ENCODE data around the gene RPS6KA1. TPM values are rescaled to one million over a fixed set of nuclear protein-coding genes. Genes with fewer than 3 reads are reported as not detected.
A peak's percentile ranks its signal among the peaks of the same experiment; 100 is the strongest.
"Not testable (repeated sequence)": the region's sequence is repeated elsewhere in the genome, so short reads cannot be mapped to it uniquely, and the experiment has no call there.

Gene RPS6KA1
- total and polyA plus RNA-seq, 9 of the 15 experiments (the other 6 are each of a cell fraction or from before 2014, with no cell fraction given): 2.4 to 61.0 (median 35.5) TPM

GRCh38 chr1:26584588-26584987 is 55.0 kb downstream of the RPS6KA1 start:
- 58% methylated on average over 4 of the region's 4 CpGs for WGBS (ENCODE audit: insufficient coverage, low coverage, missing lambda C conversion rate)
- ATAC-seq; H3K27ac ChIP-seq (ENCODE audit: extremely low read depth, low read depth, low read length); CTCF ChIA-PET (ENCODE audit: low intra/inter-chr PET ratio); BruUV-seq (replicated peaks); DNase-seq (ENCODE audit: extremely low read depth in 1 of 4, low spot score in 3 of 4); H3K79me2 ChIP-seq (ENCODE audit: control insufficient read depth, insufficient read depth, low read length); H3K36me3 ChIP-seq (ENCODE audit: control insufficient read depth, insufficient read depth, low read length); H4K20me1 ChIP-seq (replicated peaks; ENCODE audit: control insufficient read depth, insufficient read depth, low read length); in situ Hi-C loops (cut with MboI); H2AFZ ChIP-seq (ENCODE audit: low read depth, low read length); FAIRE-seq; H3K27me3 ChIP-seq (ENCODE audit: control insufficient read depth in 2 of 2, insufficient read depth in 2 of 2, low read length in 2 of 2); H3K4me2 ChIP-seq (ENCODE audit: insufficient read depth, low read length); H3K9me1 ChIP-seq (ENCODE audit: control insufficient read depth, insufficient read depth, low read length); H3K9me3 ChIP-seq (replicated peaks; ENCODE audit: control insufficient read depth, insufficient read depth, low read depth, low read length); H3K4me1 ChIP-seq (replicated peaks in 1 of 2; ENCODE audit: control insufficient read depth in 2 of 2, insufficient read depth in 2 of 2, low read length in 2 of 2); H3K4me3 ChIP-seq; H3K9ac ChIP-seq (ENCODE audit: insufficient read depth in 1 of 2, low read depth in 2 of 2, low read length in 2 of 2): not testable (repeated sequence)
- TF ChIP-seq L3MBTL2 (IDR thresholded peaks at IDR 0.05): 0 out of 2 replicates have a peak, but pooled peaks have one; percentile 2
- peak in 1 of 2 experiments; percentile 20; a peak in 1 of 4 replicates for TF ChIP-seq FOXK2 (conservative IDR thresholded peaks at IDR 0.05 in 1 of 2, IDR thresholded peaks at IDR 0.05 in 1 of 2; ENCODE audit: low read depth in 2 of 2)
- 0 out of 2 replicates have a peak, but pooled peaks have one; percentile 8 for TF ChIP-seq NKRF (IDR thresholded peaks at IDR 0.05; ENCODE audit: borderline replicate concordance)
- peak; percentile 13; the same call in 1 of the 2 replicates for TF ChIP-seq ARID1B (IDR thresholded peaks at IDR 0.05)
- intact Hi-C loops (cut with micrococcal nuclease): loop anchor here (1.0 to 5.0 kb wide), 2 partner anchors 13 to 82 kb away; no protein-coding TSS in a partner anchor
- POLR2A ChIA-PET: interaction anchor here (0.9 to 1.9 kb wide), 10 partner anchors 8 to 218 kb away, joined by 3 to 13 read pairs (median 4); no protein-coding TSS in a partner anchor
